Parathyroid adenoma (tissue), 2 donors: ENCODE data around the gene DRP2.
"Not testable (repeated sequence)": the region's sequence is repeated elsewhere in the genome, so short reads cannot be mapped to it uniquely, and the experiment has no call there.

Experiments
- H2AFZ ChIP-seq: fragments of 300-600 bp; sonication (generic); one replicate; pipeline ENCODE4 v1.7.0; 2017; ENCODE audit warnings: antibody characterized with exemption, mild to moderate bottlenecking
- H3K27ac ChIP-seq: fragments of 300-600 bp; sonication (generic); one replicate; pipeline ENCODE4 v1.7.0; 2017
- H3K27me3 ChIP-seq: fragments of 300-600 bp; sonication (generic); one replicate; pipeline ENCODE4 v1.7.0; 2017; ENCODE audit warnings: low read length; ENCODE audit not compliant: control insufficient read depth, insufficient read depth
- H3K36me3 ChIP-seq: fragments of 300-600 bp; sonication (generic); one replicate; pipeline ENCODE4 v1.7.0; 2017; ENCODE audit warnings: low read length; ENCODE audit not compliant: control insufficient read depth, insufficient read depth
- H3K4me1 ChIP-seq: fragments of 300-600 bp; sonication (generic); one replicate; pipeline ENCODE4 v1.7.0; 2017; ENCODE audit warnings: control low read depth
- H3K4me2 ChIP-seq: fragments of 300-600 bp; sonication (generic); one replicate; pipeline ENCODE4 v1.7.0; 2017; ENCODE audit warnings: low read length
- H3K4me3 ChIP-seq: fragments of 300-600 bp; sonication (generic); one replicate; pipeline ENCODE4 v1.7.0; 2017; ENCODE audit warnings: low read depth, low read length
- H3K79me2 ChIP-seq: fragments of 300-600 bp; sonication (generic); one replicate; pipeline ENCODE4 v1.7.0; 2017; ENCODE audit warnings: control low read depth
- H3K9ac ChIP-seq: fragments of 300-600 bp; sonication (generic); one replicate; pipeline ENCODE4 v1.7.0; 2017; ENCODE audit warnings: mild to moderate bottlenecking
- H3K9me3 ChIP-seq: fragments of 300-600 bp; sonication (generic); one replicate; pipeline ENCODE4 v1.7.0; 2017; ENCODE audit warnings: low read length; ENCODE audit not compliant: control insufficient read depth
- CTCF ChIP-seq: fragments of 300-600 bp; sonication (generic); IDR thresholded peaks from one replicate; pipeline ENCODE4 v1.7.0; 2017; ENCODE audit warnings: antibody characterized with exemption, mild to moderate bottlenecking
- donor health status: primary hyperparathyroidism.

The DRP2 gene

GRCh38 chrX:101274198-101274597 is 54.6 kb downstream of the DRP2 start:
- H3K27me3 ChIP-seq: no peaks in the 10 kb centered on the region
- TF ChIP-seq CTCF: no peak
- H3K9me3 ChIP-seq: no peaks in the 10 kb centered on the region
- no peak overlapping the region for H3K4me3 ChIP-seq
- H3K79me2 ChIP-seq: no peaks in the 10 kb centered on the region
- H3K4me2 ChIP-seq: no peak overlapping the region
- no peaks in the 10 kb centered on the region for H3K36me3 ChIP-seq
- no peak overlapping the region for H2AFZ ChIP-seq
- no peak overlapping the region for H3K27ac ChIP-seq
- no peak overlapping the region for H3K9ac ChIP-seq
- no peaks in the 10 kb centered on the region for H3K4me1 ChIP-seq

DNA sequence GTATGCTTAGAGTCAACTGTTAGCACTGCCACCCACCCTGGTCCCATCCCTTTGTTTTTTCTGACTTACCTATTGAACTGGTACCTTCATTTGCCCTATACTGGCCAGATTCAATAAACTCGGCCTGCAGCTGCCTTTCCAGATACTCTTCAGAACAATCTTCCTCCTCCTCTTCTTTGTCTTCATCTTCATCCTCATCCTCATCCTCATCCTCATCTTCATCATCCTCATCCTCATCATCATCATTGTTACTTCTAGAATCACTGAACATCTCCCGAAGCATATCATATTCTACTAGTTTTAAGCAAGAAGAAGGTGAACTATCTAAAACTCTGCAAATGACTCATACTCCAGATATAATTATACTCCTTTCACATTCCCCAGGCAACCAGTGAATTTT is 56.7 kb downstream of the DRP2 start:
- TF ChIP-seq CTCF: no peak
- no peaks in the 10 kb centered on the region for H3K27me3 ChIP-seq
- no peaks in the 10 kb centered on the region for H3K4me1 ChIP-seq

DNA sequence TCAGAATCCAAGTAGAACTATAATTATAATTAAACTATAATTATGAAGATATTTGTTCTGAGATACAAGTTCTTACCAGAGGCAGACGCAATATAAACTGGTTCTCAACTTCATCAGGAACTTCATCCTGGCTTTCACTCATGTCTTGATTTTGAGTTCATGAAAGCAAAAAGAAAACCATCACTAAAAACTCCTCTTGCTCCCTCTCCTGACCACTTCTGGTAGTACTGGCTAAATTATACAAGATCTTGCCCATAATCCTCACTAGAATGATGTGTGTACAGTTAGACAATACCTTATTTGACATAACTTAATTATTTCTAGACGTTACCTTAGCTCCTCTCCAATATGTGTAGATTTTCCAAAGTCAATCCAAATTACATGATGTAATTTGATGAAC is 67.8 kb downstream of the DRP2 start:
- H3K4me1 ChIP-seq: no peaks in the 10 kb centered on the region
- H3K27ac ChIP-seq: no peak overlapping the region
- no peaks in the 10 kb centered on the region for H3K79me2 ChIP-seq
- H3K36me3 ChIP-seq: no peaks in the 10 kb centered on the region
- no peak overlapping the region for H3K4me3 ChIP-seq
- H3K9me3 ChIP-seq: no peaks in the 10 kb centered on the region
- TF ChIP-seq CTCF: peak; percentile 35
- no peak overlapping the region for H3K9ac ChIP-seq
- H2AFZ ChIP-seq: no peak overlapping the region
- H3K27me3 ChIP-seq: no peaks in the 10 kb centered on the region
- no peak overlapping the region for H3K4me2 ChIP-seq

More for the DNA sequence above, 56.7 kb downstream of the DRP2 start:
- Histone ChIP-seq H3K27ac (no peak overlapping the region), H3K79me2 (no peaks in the 10 kb centered on the region), H3K9ac (no peak overlapping the region), H3K4me2 (no peak overlapping the region), H3K4me3 (no peak overlapping the region), H3K9me3 (no peaks in the 10 kb centered on the region), H2AFZ (no peak overlapping the region), H3K36me3 (no peaks in the 10 kb centered on the region)

DNA sequence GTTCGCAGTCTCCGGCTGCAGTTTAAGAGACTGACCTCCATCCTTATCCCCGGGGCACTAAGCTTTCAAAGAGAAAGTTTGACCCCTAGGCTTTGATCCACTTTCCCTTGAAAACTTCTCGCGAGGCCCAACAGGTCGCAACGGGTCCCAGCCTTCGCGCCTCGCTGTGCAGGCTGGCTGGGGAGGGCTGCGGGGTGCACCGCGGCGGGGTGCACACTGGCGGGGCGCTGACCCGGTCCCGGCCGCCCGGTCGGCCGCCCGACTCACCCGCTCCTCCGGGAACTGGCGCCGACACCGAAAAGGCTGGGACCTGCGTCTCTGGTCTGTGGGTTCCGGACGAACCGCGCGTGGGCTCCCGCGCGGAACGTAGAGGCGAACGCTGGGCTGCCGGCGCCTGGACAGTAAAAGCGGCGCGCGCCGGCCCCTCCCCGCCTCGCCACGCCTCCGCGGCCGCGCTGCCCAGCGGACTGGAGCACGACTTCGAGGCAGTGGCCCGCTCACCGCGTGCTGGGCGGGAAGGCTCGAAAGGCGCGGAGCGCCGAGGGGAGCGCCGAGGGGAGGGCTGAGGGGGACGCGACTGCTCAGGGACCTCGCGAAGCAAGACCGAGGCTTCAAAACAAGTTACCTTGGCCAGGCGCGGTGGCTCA is 71.5 kb downstream of the DRP2 start, which contains the start of gene TAF7L:
Gene TAF7L, minus strand, starts transcription at position 378 of the 647 bp plus-strand sequence. CDS start 3,791 bp downstream, outside the sequence.
- Histone ChIP-seq H3K9me3 (no peaks in the 10 kb centered on the region), H3K4me2 (peak within 1 kb of the TSS; percentile 62), H3K4me3 (peak within 1 kb of the TSS; percentile 44), H3K79me2 (no peaks in the 10 kb centered on the region), H3K4me1 (no peaks in the 10 kb centered on the region), H3K9ac (no peak within 1 kb of the TSS), H3K27ac (no peak within 1 kb of the TSS), H3K27me3 (no peaks in the 10 kb centered on the region), H2AFZ (no peak within 1 kb of the TSS), H3K36me3 (no peaks in the 10 kb centered on the region)
- TF ChIP-seq CTCF: no peak

DNA sequence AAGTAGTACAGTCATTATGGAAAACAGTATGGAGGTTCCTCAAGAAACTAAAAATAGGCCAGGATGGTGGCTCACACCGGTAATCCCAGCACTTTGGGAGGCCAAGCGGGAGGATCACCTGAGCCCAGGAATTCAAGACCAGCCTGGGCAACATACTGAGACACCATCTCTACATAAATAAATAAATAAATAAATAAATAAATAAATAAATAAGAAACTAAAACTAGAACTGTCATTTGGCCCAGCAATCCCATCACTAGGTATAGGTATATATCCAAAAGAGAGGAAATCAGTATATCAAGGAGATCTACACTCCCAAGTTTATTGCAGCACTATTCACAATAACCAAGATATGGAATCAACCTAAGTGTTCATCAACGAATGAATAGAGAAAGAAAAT is 76.0 kb downstream of the DRP2 start:
- H3K4me2 ChIP-seq, H3K27me3 ChIP-seq, H3K9ac ChIP-seq: not testable (repeated sequence)

More for the DNA sequence above, 76.0 kb downstream of the DRP2 start:
- H3K79me2 ChIP-seq, H3K4me3 ChIP-seq, H3K4me1 ChIP-seq, H3K27ac ChIP-seq, H2AFZ ChIP-seq, H3K9me3 ChIP-seq, H3K36me3 ChIP-seq: not testable (repeated sequence)
